H1 (cell line): Measurements from ENCODE around the gene CBFA2T2. TPM values are rescaled to one million over a fixed set of nuclear protein-coding genes. Genes with fewer than 3 reads are reported as not detected.
A peak's percentile ranks its signal among the peaks of the same experiment; 100 is the strongest.

Experiments
- BRCA1 ChIP-seq: IDR thresholded peaks from 2 replicates; pipeline ENCODE4 v1.6.1; 2012; ENCODE audit warnings: low read depth, low read length, improper control_type of control experiment
- CEBPB ChIP-seq: IDR thresholded peaks from 2 replicates; pipeline ENCODE4 v1.6.1; 2012; ENCODE audit warnings: low read depth, low read length
- FOSL1 ChIP-seq: IDR thresholded peaks from 2 replicates; pipeline ENCODE4 v1.6.1; 2011; ENCODE audit warnings: mild to moderate bottlenecking, low read depth, low read length, moderate library complexity; ENCODE audit not compliant: insufficient read depth
- JUND ChIP-seq: IDR thresholded peaks from 2 replicates; pipeline ENCODE4 v1.6.1; 2011; ENCODE audit warnings: mild to moderate bottlenecking, improper control_type of control experiment, low read length
- POLR2AphosphoS5 ChIP-seq: IDR thresholded peaks from 2 replicates; pipeline ENCODE4 v1.6.1; 2011; ENCODE audit warnings: low read depth, low read length
- RAD21 ChIP-seq, 2 experiments: IDR thresholded peaks in 1 of 2; conservative IDR thresholded peaks in 1 of 2; 2 replicates each; pipeline ENCODE4 v1.6.1; 2011; ENCODE audit warnings: low read depth in 2 of 2, low read length in 2 of 2, improper control_type of control experiment in 1 of 2, inconsistent platforms in 1 of 2, mild to moderate bottlenecking in 1 of 2, moderate library complexity in 1 of 2
- RBBP5 ChIP-seq: IDR thresholded peaks from 2 replicates; pipeline ENCODE4 v1.7.1; 2012; ENCODE audit warnings: low read depth, mild to moderate bottlenecking, inconsistent platforms, low read length, moderate library complexity, borderline replicate concordance
- SP4 ChIP-seq: IDR thresholded peaks from 2 replicates; pipeline ENCODE4 v1.6.1; 2012; ENCODE audit warnings: low read length, inconsistent platforms
- SRF ChIP-seq: IDR thresholded peaks from 2 replicates; pipeline ENCODE4 v1.6.1; 2011; ENCODE audit warnings: mild to moderate bottlenecking, low read depth, low read length, moderate library complexity
- polyA plus RNA-seq, 7 experiments: library from polyadenylated mRNA; depleted of rRNA in 3 of 7; stranded (reverse) in 5 of 7; unstranded in 2 of 7; fragments of >200 nt in 5 of 7; fragments of 200-250 nt in 2 of 7; gene quantifications; 1 replicate in 5 of 7; 2 replicates in 1 of 7; 4 replicates in 1 of 7; pipeline versions ENCODE4 v1.2.1 to v1.2.3, GENCODE V29; 2011 to 2013; ENCODE audit warnings: missing spikeins in 2 of 7, mixed read lengths in 2 of 7
- total RNA-seq: library from RNA; stranded (reverse); fragmentation: NEBNext Ultra II Directional; extraction: Animal tissue kit (Norgen Biotek cat#: 25700); gene quantifications from 2 replicates; pipeline ENCODE4 v1.2.1, GENCODE V29; 2021
- TF ChIP-seq, protein P1 (sequence below): IDR thresholded peaks from 2 replicates; pipeline ENCODE4 v1.6.1; 2012; ENCODE audit warnings: low read length, inconsistent platforms
- TF ChIP-seq, protein P2 (sequence below): IDR thresholded peaks from 2 replicates; pipeline ENCODE4 v1.6.1; 2011; ENCODE audit warnings: low read length, improper control_type of control experiment

CBFA2T2 gene
- total and polyA plus RNA-seq, 2 of the 8 experiments (the other 6 are each of a cell fraction or from before 2014, with no cell fraction given), result 11.6 to 12.9 TPM

DNA sequence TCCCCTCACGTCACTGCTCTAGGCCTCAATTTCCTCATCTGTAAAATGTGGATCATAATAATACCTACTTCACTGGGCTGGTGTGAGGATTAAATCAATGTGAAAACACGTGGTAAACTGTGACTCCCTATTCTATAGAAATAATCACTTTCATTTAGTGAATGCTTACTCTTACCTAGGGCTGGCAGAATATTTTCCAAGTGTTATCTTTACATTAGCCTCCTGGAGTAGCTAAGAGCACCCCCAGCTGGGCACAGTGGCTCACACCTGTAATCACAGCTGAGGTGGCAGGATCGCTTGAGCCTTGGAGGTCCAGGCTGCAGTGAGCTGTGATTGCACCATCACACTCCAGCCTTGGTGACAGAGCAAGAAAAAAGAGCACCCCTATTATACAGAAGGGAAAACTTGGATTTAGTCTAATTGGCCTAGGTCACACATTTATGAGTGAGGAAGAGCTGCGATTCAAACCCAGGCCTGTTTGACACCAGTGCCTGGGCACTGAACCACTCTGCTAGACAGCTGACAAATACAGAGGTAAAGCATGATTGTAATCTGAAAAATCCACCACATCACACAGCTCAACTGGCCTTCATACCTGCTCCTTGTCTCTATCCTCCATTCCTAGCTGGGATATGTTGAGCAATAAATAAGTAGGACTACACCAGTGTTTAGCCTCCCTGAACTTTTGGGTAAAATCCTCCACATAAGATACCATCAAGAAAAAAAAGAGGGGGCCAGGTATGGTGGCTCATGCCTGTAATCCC, 44.9 kb upstream of the CBFA2T2 start (continued):
- TF ChIP-seq CEBPB, result 0 out of 2 replicates have a peak, but pooled peaks have one; percentile 34
- TF ChIP-seq FOSL1, result no peak
- TF ChIP-seq SP4, result no peak
- no peak for TF ChIP-seq RBBP5
- no peak for TF ChIP-seq POLR2AphosphoS5
- no peak for TF ChIP-seq JUND
- TF ChIP-seq RAD21 (IDR thresholded peaks at IDR 0.05 in 1 of 2, conservative IDR thresholded peaks at IDR 0.05 in 1 of 2; ENCODE audit: low read depth in 2 of 2, low read length in 2 of 2), result peak in 1 of 2 experiments; percentile 41; a peak in 2 of 4 replicates
- TF ChIP-seq, protein P1, sequence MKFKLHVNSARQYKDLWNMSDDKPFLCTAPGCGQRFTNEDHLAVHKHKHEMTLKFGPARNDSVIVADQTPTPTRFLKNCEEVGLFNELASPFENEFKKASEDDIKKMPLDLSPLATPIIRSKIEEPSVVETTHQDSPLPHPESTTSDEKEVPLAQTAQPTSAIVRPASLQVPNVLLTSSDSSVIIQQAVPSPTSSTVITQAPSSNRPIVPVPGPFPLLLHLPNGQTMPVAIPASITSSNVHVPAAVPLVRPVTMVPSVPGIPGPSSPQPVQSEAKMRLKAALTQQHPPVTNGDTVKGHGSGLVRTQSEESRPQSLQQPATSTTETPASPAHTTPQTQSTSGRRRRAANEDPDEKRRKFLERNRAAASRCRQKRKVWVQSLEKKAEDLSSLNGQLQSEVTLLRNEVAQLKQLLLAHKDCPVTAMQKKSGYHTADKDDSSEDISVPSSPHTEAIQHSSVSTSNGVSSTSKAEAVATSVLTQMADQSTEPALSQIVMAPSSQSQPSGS, result no peak
- TF ChIP-seq, protein P2, sequence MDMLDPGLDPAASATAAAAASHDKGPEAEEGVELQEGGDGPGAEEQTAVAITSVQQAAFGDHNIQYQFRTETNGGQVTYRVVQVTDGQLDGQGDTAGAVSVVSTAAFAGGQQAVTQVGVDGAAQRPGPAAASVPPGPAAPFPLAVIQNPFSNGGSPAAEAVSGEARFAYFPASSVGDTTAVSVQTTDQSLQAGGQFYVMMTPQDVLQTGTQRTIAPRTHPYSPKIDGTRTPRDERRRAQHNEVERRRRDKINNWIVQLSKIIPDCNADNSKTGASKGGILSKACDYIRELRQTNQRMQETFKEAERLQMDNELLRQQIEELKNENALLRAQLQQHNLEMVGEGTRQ, result no peak
- TF ChIP-seq SRF, result no peak
- TF ChIP-seq BRCA1, result no peak
